HuH-7 (cell line): ENCODE results near the gene NUTM2A.
"Not testable (repeated sequence)": the region's sequence is repeated elsewhere in the genome, so short reads cannot be mapped to it uniquely, and the experiment has no call there.

Experiments used
- DNase-seq: peaks from one replicate; pipeline ENCODE4 v3.0.0; 2011; ENCODE audit warnings: low spot score

The NUTM2A gene, protein sequence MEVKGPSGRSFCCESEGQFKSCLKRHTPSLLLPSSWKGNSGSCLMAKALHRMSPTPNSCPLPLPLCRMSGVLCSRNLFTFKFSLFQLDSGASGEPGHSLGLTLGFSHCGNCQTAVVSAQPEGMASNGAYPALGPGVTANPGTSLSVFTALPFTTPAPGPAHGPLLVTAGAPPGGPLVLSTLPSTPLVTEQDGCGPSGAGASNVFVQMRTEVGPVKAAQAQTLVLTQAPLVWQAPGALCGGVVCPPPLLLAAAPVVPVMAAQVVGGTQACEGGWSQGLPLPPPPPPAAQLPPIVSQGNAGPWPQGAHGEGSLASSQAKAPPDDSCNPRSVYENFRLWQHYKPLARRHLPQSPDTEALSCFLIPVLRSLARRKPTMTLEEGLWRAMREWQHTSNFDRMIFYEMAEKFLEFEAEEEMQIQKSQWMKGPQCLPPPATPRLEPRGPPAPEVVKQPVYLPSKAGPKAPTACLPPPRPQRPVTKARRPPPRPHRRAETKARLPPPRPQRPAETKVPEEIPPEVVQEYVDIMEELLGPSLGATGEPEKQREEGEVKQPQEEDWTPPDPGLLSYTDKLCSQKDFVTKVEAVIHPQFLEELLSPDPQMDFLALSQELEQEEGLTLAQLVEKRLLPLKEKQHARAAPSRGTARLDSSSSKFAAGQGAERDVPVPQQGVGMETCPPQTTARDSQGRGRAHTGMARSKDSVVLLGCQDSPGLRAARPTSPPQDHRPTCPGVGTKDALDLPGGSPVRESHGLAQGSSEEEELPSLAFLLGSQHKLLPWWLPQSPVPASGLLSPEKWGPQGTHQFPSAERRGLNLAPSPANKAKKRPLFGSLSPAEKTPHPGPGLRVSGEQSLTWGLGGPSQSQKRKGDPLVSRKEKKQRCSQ

DNA sequence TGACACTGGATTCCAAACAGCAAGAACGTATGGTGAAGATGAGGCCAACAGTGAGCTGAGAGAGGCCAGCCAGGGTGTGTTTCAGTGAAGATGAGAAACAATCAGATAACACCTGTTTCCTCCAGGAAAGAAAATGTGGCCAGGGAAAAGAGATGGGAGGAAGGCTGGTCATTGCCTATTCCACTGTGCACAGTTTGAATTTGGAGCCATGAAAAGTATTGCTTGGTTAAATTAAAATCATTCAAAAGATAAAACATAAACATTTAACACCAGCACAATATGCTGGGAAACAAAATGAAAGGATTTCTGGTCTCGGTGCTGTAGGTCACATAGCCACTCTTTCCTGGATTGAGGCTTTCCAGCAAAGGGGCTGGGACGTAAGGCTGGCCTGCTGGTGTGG lies at the start of gene NUTM2A:
Gene NUTM2A, plus strand, starts transcription at position 301 of the 400 bp plus-strand sequence. CDS start 383 bp downstream, outside the sequence.
- DNase-seq, result not testable (repeated sequence)

DNA sequence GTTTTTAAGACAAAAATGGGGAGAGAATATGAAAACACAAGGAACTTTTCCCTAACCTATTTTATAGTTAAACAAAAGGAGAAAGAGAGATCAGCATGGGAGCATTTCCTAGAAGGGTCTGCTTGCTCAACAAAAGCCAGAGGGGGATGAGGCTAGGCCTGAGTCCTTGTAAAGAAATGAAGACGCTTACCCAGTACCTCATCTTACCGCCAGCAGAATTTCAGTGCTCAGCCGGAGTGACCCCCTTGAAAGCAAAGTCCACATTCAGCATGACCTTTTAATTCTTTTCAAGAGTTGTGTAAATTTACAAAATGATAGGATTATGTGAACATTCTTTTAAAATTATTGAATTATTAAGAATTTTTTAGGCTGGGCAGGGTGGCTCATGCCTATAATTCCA lies 47.7 kb upstream of the NUTM2A start:
- not testable (repeated sequence) for DNase-seq

DNA sequence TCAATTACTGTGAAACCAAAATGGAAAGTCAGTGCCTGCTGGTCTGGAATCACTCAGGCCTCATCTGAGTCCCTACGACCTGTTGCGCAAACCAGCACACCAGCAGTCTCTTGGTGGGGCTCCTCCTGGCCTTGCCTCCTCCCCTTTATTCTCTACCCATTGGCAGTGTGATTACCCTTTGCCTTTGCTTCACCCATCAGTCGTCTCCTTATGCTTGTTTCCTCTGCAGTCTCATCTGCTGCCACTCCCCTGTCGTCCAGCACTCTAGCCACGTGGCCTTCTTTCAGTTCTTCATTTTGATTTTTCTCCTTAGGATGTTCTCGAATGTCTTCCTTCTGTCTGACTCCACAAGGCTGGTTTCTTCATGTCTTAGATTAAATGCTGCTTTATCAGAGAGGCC lies 40.8 kb upstream of the NUTM2A start:
- DNase-seq, result not testable (repeated sequence)

DNA sequence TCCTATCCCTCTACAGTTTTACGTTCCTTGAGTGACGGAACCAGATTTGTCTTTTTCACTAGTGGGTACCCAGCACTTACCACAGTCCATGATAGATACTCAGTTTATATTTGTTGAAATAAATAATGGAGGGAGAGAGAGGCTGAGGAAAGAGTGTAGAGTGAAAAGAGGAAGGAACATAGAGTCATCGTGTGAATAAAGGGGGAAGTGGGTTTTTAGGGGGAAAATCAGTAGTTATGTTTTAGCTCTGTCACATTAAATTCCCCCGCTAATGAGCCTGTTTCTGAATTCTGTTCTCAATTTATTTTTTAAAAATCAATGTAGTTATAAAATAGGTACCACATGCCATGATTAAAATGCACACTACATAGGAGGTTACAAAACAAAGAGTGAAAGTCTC lies 39.2 kb upstream of the NUTM2A start:
- not testable (repeated sequence) for DNase-seq

DNA sequence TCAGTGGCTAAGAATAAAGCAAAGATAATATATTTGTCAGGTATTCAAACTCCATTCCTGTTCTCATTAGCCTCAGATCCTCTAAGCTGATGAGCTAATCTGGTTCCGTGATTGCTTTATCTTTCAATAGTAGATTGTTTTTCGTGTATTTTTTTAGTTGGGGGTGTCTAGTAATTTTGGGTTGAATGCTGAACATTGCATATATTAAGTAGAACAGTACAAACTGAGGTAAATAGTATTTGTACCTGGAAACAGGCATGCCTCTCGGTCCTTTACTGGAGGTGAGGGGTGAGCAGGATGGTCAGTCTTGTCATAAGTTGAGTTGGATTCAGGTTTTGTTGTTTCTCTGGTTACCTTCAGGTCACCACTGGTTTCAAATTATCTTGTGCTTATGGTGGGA lies 37.7 kb upstream of the NUTM2A start:
- not testable (repeated sequence) for DNase-seq

DNA sequence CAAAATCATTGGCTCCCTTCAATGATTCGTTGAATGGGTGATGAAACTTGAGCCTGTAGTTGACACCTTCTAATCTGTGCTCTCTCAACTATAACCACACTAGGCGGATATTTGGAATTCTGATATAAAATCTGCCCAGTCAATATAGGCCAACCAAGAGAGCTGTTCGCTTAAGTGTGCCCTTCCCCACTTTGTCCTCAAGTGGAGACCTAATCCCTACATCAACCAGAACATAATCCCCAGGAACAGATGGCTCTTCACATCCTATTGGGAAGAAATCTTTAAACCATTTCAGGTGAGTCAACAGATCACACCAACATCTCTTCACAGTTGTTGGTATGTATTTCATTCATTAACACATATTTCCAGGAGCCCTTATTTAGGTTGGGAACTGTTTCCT lies 33.4 kb upstream of the NUTM2A start:
- not testable (repeated sequence) for DNase-seq

DNA sequence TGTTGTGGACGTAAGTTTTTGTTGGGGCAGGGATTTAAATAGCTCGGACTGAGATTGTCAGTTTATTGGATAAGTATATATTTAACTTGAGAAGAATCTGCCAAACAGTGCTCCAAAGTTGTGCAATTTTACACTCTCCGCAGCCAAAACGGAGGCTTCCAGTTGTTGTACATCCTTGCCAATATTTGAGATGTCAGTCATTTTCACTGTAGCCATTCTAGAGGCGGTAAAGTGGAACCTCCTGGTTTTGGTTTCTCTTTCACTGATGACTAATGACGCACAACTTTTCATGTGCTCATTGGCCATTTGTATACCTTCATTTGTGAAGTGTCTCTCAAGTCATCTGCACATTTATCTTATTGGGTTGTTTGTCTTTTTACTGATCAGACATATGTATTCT lies 24.3 kb upstream of the NUTM2A start:
- not testable (repeated sequence) for DNase-seq

DNA sequence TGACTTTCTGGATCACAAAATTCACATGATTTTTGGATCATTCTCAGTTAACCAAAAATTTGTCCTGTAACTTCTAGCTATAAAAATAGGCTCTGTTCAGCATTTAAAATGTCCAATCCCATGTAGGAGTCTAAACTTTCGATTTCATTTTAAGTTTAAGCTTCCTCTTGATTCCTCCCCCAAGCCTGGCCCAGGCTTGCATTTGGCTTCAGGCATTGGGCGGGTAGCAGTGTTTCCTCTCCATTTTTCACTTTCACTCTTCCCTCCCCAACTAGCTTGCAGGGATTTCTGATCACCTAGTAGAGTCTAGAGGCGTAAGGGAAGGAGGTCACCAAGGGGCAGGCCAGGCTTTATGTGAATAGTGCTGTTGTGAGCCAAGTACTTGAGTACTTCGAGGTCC lies 20.4 kb upstream of the NUTM2A start:
- not testable (repeated sequence) for DNase-seq

DNA sequence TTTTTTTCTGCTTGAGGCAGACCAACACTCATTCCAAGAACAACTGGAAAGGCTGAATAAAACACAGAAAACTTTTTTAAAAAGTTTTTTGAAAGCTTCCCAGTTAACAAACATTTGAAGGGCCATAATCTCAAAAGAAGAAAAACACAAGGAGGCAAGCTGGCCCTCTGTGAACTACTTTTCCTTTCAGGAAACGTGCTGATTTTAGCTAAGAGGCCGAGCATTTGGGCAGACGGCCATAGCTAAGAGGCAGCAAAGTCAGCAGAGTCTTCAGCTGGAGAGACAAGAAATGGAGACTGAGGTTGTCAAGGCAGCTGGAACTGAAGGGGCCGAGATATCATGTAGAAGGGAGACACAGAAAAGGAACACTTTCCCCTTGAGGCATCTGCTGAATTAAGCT lies 18.3 kb upstream of the NUTM2A start:
- not testable (repeated sequence) for DNase-seq

DNA sequence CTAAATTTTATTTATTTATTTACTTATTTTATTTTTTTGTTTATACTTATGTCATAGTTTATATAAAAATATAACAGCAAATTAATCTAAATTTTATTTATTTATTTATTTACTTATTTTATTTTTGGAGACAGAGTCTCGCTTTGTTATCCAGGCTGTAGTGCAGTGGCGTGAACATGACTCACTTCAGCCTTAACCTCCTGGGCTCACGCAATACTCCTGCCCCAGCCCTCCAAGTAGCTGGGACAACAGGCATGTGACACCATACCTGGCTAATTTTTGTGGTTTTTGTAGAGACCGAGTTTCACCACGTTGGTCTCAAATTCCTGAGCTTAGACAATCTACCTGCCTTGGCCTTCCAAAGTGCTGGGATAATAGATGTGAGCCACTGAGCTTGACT lies 14.9 kb upstream of the NUTM2A start:
- DNase-seq, result not testable (repeated sequence)

DNA sequence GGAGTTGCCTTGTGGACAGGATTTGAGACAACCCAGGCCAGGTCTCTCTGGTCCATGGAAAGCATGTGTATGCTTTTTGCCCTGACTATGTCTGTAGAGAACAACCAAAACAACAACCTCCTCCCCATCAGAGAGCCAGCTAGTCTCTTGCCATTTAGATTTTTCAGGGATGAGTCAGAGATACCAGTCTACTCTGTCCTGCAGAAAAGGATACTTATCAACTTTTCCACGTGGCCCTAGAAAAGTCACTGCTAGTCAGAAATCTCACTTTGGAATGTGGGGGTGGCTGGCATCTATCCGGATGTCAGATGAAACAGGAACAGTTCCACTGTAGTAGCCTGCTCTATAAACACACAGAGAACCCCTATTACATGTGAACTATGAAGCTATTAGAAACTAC lies 13.4 kb upstream of the NUTM2A start:
- DNase-seq, result not testable (repeated sequence)

DNA sequence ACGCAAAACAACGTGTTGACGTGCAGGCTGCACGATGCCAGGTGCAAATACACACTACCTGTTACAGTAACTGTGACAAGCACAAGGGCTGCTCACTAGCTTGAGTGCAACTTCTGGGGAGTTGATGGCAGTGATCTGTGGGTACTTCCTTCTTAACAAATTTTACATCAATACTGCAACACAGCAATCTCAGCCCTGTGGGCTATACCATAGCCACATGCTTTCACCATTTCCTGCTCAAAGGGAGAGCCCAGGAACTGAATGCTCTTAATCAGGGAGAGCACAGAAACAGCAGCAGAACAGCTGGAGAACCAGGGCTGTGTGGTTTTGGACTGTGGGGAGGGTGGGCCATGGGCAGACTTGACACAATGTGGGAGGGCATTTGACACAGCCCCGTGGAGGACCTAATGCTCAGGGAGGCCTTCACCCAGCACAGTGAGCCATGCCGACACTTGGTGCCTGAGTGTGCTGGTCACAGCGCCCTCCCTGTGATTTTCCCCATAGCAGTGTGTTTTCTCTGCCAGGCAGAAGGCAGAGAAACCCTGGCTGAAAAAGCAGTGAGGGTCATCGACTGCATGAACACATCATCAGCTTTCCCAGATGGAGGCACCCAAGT lies 12.0 kb upstream of the NUTM2A start:
- not testable (repeated sequence) for DNase-seq

DNA sequence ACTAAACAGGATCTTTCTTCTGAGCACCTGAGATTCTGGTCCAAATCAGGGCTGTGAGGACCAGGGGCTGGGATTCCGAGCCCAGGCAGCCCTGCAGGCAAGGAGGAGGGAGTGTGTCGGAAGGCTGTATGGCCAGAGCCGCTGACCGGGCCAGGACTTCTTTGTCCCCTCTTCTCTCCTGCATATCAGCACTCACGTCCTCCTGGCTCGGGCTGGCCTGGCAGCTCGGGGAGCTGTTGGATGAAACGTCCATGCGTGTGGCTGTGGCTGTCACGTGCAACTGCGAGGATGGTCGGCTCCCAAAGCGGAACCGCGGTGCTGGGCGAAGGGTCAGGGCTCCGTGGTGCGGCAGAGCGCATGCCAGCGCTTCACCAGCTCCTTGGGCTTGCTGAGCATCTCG lies 11.4 kb upstream of the NUTM2A start:
- not testable (repeated sequence) for DNase-seq

DNA sequence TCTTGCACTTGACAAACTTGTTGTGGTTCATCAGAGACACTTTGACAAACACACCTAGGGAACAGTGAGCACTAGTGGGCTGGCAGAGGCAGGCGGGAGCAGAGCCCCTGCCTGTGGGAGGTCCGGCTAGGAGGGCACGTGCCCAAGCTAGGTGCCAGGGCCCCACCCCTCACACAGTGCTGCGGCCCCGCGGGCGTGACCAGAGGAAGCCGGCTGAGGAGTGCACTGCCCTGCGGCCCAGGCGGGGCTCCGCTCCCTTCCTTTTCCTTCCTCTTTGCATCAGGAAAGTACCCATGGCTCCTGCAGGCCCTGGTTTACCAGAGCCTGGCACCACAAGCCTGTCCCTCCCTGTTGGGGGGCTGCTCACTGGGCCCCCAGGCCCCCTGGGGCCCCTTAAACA lies 9.1 kb upstream of the NUTM2A start:
- not testable (repeated sequence) for DNase-seq

DNA sequence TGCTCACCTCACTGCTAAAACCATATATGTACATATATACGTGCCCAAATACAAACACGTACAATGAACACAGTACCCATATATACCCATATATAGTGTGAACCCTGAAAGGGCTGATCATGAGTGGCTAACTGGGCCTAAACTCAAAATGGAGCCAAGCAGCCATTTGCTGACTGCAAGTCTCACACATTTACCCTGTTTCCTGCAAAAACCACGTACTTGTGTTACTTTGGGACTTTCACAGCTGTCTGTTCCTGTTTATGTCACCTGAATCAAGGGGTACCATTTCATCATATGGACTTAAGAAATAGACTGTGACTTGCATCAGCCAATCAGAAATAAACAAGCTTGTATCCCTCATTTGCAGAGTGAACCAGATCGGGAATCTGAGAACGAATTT lies 5.9 kb upstream of the NUTM2A start:
- not testable (repeated sequence) for DNase-seq

DNA sequence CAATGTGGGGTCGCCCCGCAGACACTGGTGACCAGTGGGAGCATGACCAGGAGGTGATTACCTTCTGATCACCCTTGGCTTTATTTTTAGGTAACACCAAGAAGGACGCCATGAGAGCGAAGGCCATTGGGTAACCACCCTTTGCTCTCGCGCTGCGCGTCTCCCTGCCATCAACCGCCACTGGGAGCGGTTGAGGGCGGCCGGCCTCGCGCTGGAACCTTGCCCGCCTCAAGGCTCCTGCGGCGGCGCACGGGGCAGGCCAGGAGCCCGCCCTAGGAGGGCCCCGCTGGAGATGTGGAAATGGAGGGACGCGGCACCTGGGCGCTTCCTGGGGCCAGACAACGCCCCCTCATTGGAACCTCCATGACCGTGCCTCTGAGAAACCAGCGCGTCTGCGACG lies 2.5 kb upstream of the NUTM2A start:
- DNase-seq, result not testable (repeated sequence)

DNA sequence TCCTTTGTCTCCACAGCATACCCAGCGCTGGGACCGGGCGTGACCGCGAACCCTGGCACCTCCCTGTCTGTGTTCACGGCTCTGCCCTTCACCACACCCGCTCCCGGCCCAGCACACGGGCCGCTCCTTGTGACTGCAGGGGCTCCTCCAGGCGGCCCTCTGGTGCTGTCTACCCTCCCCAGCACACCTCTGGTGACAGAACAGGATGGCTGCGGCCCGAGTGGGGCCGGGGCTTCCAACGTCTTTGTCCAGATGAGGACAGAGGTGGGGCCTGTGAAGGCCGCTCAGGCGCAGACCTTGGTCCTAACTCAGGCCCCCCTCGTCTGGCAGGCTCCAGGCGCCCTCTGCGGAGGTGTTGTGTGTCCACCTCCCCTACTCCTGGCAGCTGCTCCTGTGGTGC lies 3.0 kb downstream of the NUTM2A start:
- DNase-seq, result not testable (repeated sequence)

DNA sequence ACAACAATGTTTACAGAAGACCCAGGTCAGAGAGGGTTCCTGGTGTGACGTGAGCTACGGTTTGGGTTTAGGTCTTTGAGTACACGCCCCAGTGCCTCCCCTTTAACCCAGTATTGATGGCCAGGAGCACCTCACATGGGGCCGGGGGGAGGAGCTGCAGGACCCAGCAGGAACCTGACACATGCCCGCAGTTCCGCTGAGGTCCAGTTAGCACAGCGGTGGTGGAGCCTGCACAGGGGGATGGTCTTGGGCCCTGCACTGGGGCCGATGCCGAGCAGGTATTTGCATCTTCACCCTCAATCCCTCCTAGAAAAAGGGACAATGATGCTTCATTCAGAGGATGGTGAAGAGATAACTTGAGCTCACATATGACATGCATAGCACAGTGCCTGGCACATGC lies 4.0 kb downstream of the NUTM2A start:
- DNase-seq, result not testable (repeated sequence)

DNA sequence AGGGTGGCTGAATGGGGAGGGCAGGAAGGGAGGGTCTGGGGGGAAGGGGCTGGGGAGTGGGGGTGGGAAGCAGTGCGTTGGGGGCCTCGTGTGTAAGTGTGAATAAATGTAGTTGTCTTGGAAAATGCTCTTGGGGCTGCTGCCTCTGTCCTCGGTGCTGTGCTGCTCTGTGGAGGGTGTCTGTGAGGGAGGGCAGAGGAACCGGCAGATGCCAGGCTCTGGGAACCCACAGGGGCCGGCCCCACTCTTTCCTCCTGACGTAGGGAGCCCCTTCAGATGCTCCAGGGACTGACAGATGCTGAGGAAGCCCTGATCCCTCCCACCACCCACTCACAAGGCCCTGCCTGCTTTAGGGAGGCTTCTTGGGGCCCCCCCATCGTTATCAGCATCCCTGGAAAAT lies 9.6 kb downstream of the NUTM2A start:
- DNase-seq, result not testable (repeated sequence)

DNA sequence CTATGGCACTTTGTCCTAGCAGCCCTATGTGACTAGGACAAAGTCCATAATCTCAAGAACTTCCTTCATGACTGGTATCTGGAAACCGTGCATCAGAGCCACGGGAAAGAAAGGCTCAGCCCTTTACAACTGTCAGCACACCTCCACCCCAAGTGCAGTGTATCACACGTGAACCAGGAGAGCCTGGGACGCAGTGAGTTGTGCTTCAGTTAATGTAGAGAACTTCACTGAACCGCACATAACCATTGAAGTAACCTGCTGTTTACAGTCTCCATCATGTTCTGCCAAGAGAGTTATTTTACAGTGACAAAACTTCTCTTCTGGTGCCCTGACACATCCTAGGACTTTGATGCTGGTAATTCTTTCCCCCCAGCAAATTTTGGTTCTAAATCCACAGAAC lies 12.0 kb downstream of the NUTM2A start:
- not testable (repeated sequence) for DNase-seq

DNA sequence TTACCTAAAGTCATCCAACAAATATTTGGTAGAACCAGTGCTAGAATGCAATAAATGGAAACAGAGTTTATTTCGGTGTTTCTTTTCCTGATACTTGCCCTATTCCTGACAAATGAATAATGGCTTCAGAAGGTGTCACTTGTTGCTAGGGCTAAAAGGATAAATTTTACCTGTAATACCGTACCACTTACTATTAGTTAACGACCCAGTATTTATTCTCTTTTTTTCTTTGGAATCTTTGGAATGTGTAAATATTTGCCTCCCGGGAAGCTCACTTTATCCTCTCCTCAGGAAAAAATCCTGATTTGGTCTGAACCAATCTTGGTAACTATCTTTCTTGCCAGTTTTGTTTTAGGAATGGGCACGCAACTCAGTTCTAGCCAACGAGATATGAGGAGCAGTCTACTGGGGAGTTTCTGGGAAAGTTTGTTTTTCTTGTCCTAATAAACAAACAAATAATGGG lies 14.1 kb downstream of the NUTM2A start:
- not testable (repeated sequence) for DNase-seq

DNA sequence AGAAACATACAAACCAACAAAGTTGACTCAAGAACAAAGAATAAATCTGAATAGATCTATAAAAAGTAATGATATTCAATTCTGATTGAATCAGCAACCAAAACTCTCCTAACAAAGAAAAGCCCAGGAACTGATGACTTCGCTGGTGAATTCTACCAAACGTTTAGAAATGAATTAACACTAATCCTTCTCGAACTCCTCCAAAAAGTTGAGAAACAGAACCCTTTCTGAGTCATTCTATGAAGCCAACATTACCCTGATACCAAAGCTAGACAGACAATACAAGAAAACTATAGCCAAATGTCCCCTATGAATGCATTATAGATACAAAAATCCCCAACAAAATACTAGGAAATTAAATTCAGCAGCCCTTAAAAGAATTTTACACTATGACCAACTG lies 16.9 kb downstream of the NUTM2A start:
- not testable (repeated sequence) for DNase-seq
